Subcutaneous adipose tissue (tissue), 4 donors: ENCODE data around the gene ATF7. TPM values are rescaled to one million over a fixed set of nuclear protein-coding genes. Genes with fewer than 3 reads are reported as not detected.

Source experiments
- total RNA-seq, 4 donors: library from RNA; depleted of rRNA; stranded (reverse); fragments of >200 nt; gene quantifications; one replicate each; pipeline ENCODE4 v1.1.0, GENCODE V29; 2016
- TF ChIP-seq, protein P1 (sequence below): fragments of 450-650 bp; IDR thresholded peaks from one replicate; pipeline ENCODE4 v1.5.1; 2016; ENCODE audit warnings: low read depth, mild to moderate bottlenecking, control low read depth, antibody characterized with exemption, moderate library complexity

The ATF7 gene
- total RNA-seq, 4 donors from 2014 or later, result 32.0 to 49.7 (median 43.7) TPM

DNA sequence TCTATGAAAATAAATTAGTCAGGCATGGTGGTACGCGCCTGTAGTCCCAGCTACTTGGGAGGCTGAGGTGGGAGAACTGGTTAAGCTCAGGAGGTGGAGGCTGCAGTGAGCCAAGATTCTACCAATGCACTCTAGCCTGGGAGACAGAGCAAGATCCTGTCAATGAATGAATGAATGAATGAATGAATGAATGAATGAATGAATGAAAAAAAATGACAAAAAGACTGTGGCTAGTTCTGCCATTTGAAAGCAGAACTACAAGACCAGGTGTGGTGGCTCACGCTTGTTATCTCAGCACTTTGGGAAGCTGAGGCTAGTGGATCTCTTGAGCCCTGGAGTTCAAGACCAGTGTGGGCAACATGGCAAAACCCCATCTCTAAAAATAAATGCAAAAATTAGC is 86.7 kb downstream of the ATF7 start:
- TF ChIP-seq, protein P1, sequence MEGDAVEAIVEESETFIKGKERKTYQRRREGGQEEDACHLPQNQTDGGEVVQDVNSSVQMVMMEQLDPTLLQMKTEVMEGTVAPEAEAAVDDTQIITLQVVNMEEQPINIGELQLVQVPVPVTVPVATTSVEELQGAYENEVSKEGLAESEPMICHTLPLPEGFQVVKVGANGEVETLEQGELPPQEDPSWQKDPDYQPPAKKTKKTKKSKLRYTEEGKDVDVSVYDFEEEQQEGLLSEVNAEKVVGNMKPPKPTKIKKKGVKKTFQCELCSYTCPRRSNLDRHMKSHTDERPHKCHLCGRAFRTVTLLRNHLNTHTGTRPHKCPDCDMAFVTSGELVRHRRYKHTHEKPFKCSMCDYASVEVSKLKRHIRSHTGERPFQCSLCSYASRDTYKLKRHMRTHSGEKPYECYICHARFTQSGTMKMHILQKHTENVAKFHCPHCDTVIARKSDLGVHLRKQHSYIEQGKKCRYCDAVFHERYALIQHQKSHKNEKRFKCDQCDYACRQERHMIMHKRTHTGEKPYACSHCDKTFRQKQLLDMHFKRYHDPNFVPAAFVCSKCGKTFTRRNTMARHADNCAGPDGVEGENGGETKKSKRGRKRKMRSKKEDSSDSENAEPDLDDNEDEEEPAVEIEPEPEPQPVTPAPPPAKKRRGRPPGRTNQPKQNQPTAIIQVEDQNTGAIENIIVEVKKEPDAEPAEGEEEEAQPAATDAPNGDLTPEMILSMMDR, result no peak

DNA sequence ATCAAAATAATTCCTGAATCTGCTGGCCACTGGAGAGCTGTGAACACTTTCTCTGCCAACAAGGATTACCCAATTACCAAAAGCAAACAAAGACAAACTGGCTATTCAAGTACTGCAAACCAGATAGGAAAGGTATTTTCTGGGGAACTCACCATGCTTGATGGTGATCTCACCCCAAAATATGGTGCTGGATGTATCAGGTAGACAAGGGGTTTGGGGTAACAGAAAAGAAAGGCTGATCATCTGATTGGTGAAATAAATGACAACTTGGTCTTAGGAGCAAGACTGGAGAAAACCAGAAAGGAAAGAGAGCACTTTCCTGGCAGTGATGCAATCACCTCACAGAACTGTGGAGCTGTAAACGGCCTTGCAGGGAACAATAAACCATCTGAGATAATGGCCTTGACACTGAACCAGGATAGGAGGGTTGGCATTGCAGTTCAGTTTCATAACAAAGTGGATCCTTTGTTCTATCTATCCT is 87.9 kb downstream of the ATF7 start:
- TF ChIP-seq, protein P1, result no peak

DNA sequence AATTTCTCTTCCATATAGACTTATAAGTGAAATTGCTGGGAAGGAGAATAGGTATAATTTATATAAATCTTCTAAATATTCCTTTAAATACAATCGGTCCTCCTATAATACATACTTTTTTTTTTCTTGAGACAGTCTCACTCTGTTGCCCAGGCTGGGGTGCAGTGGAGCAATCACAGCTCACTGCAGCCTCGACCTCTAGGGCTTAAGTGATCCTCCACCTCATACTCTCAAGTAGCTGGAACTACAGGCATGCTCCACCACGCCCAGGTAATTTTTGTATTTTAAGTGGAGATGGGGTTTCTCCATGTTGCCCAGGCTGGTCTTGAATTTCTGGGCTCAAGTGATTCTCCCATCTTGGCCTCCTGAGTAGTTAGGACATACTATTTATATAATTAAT is 89.2 kb downstream of the ATF7 start:
- TF ChIP-seq, protein P1, result no peak

DNA sequence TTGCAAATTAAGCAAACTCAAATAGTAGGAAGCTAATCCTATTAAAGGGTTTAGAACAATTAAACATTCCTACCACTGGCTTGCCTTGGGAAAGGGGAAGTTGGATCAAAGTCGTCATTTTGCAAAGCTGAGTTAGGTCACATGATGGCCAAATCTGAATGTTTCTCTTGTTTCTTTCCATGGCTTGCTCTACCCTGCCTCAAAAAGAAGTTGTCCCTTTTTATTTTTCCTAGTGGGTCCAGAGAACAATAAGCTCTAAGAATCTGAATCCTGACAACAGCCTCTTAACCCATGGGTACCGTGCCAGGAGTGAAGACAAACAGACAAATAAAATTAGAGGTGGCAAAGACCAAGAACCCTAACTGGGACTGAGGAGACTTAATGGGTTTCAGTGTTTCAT is 92.7 kb downstream of the ATF7 start:
- TF ChIP-seq, protein P1, result no peak

DNA sequence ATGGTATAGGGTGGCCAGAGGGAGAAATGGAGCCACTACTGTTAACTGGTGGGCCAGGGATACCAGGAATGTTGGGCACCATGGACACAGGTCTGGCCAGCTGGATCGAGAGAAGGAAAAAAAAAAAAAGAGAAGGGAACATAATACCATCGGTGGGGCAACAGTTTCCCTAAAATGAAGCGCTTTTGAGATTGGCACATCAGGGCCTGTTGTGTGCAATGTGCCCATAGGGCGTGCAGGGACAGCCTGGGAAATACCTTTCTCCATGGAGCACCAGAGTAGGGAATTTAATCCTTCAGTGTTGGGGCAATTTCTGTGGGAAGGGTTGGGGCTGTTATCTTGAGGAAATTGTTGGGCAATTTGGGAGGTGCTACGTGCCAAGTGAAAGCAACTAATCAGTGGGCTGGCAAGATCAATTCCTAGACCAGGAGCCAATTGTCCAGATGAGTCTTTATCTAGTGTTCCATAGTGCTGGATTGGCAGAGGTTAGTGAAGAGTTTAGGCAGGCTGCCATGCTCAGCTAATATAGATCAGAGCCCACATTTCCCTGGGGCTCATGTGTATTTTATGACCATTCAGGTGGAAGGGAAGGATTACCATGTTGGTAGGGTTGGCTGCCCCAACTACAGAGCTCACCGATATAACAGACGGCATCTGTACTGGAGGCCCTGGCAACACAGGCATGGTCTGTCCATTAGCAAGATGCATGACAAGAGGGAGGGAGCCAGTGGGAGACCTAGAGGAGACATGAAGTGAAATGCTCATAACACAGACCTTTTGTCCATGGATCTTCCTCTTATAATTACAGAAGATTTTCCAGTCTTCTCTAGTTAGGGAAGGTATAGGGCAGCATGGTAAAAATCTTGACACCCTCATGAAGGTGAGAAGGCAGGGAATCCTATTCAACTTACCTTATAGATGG is 93.4 kb downstream of the ATF7 start:
- TF ChIP-seq, protein P1, result no peak

DNA sequence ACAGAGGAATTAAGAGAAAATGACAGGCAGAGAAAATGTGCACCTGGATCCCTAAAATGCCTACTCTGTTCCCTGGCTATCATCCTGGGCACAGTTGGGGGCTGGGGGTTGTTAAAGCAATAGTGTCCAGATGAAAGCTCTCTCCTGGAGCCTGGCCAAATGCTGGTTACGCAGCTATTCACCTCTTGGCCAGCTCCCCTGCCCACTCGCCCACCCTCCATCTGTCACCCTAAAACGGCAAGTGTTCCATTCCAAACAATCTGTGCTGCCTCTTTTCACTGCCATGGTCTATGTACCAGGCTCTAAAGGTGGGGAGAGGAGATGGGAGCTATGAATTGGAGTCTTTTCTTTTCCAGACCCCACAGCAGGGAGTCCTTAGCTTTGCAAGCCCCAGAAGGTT is 94.2 kb downstream of the ATF7 start:
- TF ChIP-seq, protein P1, result no peak

DNA sequence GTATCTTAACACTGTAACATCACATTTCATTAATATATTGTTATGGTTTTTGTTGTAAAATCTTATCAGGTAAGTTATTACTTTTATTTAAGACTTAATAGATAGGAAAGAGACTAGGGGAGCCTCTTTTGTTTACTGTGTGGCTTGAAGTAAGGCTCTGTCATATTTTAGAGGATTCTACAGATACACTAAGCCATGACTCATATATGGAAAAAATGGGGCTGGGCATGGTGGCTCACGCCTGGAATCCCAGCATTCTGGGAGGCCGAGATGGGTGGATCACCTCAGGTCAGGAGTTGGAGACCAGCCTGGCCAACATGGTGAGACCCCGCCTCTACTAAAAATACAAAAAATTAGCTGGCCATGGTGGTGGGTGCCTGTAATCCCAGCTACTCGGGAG is 95.3 kb downstream of the ATF7 start:
- TF ChIP-seq, protein P1, result no peak
